OCI-LY7 (cell line): ENCODE results near the gene OSM. TPM values are rescaled to one million over a fixed set of nuclear protein-coding genes. Genes with fewer than 3 reads are reported as not detected.

Experiments
- BruUV-seq: library from RNA; stranded (reverse); fragments of 400-500 nt; replicated peaks from 2 replicates; lab custom pipeline; 2021; lab: Mats Ljungman, UMichigan
- CTCF ChIA-PET: fragments of 300-600 bp; sonication (Branson Sonifier 250); formaldehyde crosslinking; loops from one replicate; lab custom pipeline; 2022; ENCODE audit warnings: antibody characterized with exemption; ENCODE audit not compliant: unreplicated experiment; lab: Charles Lee
- POLR2A ChIA-PET: fragments of 300-600 bp; sonication (Branson Sonifier 250); formaldehyde crosslinking; loops from one replicate; lab custom pipeline; 2022; ENCODE audit warnings: antibody characterized with exemption; lab: Charles Lee
- DNase-seq: peaks from one replicate; pipeline ENCODE4 v3.0.0-alpha.2; 2015; ENCODE audit warnings: low spot score
- H2AFZ ChIP-seq: fragments of 200-600 bp; sonication (generic), shearing (Covaris generic); 2 replicates; pipeline ENCODE4 v1.6.1; 2014; ENCODE audit warnings: mild to moderate bottlenecking, antibody characterized with exemption, low read length, moderate library complexity
- H3K27ac ChIP-seq: fragments of 200-600 bp; sonication (generic); 2 replicates; pipeline ENCODE4 v1.5.1; 2014; ENCODE audit warnings: mixed run types, low read depth, mild to moderate bottlenecking, moderate library complexity, low read length, inconsistent platforms; ENCODE audit not compliant: poor library complexity, severe bottlenecking
- H3K36me3 ChIP-seq: fragments of 200-600 bp; sonication (generic); 2 replicates; pipeline ENCODE4 v1.6.1; 2014; ENCODE audit warnings: mild to moderate bottlenecking, antibody characterized with exemption, low read length, moderate library complexity, mixed read lengths; ENCODE audit not compliant: insufficient read depth
- H3K4me1 ChIP-seq: fragments of 200-600 bp; sonication (generic); 2 replicates; pipeline ENCODE4 v1.5.1; 2014; ENCODE audit warnings: mild to moderate bottlenecking, low read length; ENCODE audit not compliant: insufficient read depth, poor library complexity, severe bottlenecking
- H3K4me2 ChIP-seq: fragments of 200-600 bp; sonication (generic); 2 replicates; pipeline ENCODE4 v1.6.1; 2014; ENCODE audit warnings: mild to moderate bottlenecking, low read length
- H3K4me3 ChIP-seq: fragments of 200-600 bp; sonication (generic); 2 replicates; pipeline ENCODE4 v1.5.1; 2014; ENCODE audit warnings: mild to moderate bottlenecking, low read depth, low read length; ENCODE audit not compliant: poor library complexity, severe bottlenecking
- H3K79me2 ChIP-seq: fragments of 200-600 bp; sonication (generic); 2 replicates; pipeline ENCODE4 v1.6.1; 2016; ENCODE audit warnings: low read depth, mild to moderate bottlenecking, low read length, moderate library complexity, mixed read lengths; ENCODE audit not compliant: insufficient read depth
- H3K9me2 ChIP-seq: fragments of 200-600 bp; sonication (generic); 2 replicates; pipeline ENCODE4 v1.6.1; 2016; ENCODE audit warnings: mild to moderate bottlenecking, low read length, mixed read lengths; ENCODE audit not compliant: insufficient read depth
- H3K9me3 ChIP-seq: fragments of 200-600 bp; sonication (generic); 2 replicates; pipeline ENCODE4 v1.6.1; 2014; ENCODE audit warnings: mild to moderate bottlenecking, mixed run types, low read length, mixed read lengths
- H4K20me1 ChIP-seq: fragments of 200-600 bp; sonication (generic); 2 replicates; pipeline ENCODE4 v1.6.1; 2014; ENCODE audit warnings: mild to moderate bottlenecking, antibody characterized with exemption, low read length, moderate library complexity, mixed read lengths; ENCODE audit not compliant: insufficient read depth
- EZH2phosphoT487 ChIP-seq: fragments of 200-600 bp; sonication (generic); IDR thresholded peaks from 2 replicates; pipeline ENCODE4 v1.6.1; 2018; ENCODE audit warnings: low read depth, borderline replicate concordance, mild to moderate bottlenecking, mixed run types, antibody characterized with exemption, low read length, moderate library complexity, mixed read lengths
- intact Hi-C: fragments of 100-400 bp; cut with micrococcal nuclease; formaldehyde crosslinking; loops from one replicate; pipeline ENCODE4 v1.10.0; 2022; ENCODE audit not compliant: unreplicated experiment
- total RNA-seq, 2 experiments: library from RNA; depleted of rRNA in 1 of 2; stranded (reverse); fragments of >200 nt in 1 of 2; shearing (Covaris generic) in 1 of 2; gene quantifications; 2 replicates each; pipeline ENCODE4 v1.2.3, GENCODE V29; 2014 to 2022
- TF ChIP-seq, protein P1 (sequence below): fragments of 200-600 bp; sonication (generic); conservative IDR thresholded peaks from 2 replicates; pipeline ENCODE4 v1.5.1; 2014; ENCODE audit warnings: mild to moderate bottlenecking, antibody characterized with exemption, low read length, moderate library complexity, mixed read lengths

The OSM gene
- total RNA-seq, 2 experiments from 2014 or later = 0.91 TPM; not detected in 1

DNA sequence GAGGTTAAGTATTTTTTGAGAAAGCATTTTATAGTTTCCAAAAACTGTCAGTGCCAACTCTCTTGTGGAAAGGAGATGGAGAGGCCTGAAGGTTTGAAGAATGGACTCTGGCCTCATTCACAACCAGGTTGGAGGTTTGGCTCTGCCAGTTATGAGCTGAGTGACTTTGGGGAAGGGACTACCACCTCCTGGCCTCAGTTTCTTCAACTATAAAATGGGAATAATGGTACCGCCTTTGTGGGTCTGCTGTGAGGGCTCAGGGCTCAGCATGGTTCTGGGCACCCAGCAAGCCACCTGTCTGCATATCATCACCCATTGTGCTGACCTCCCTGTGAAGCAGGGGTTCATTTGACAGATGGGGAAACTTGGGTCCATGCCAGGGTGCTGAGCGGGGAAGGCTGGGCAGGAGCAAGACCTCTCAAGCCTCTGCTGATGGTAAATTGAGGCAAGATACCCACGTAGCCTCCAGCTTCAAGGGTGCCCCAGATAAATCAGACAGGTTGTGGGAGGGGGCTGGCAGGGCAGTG lies 16.5 kb downstream of the OSM start:
- BruUV-seq = no TSS peak
- no peaks in the 10 kb centered on the region for H4K20me1 ChIP-seq
- no peaks in the 10 kb centered on the region for H3K36me3 ChIP-seq
- no peak overlapping the region for H2AFZ ChIP-seq
- TF ChIP-seq, protein P1, sequence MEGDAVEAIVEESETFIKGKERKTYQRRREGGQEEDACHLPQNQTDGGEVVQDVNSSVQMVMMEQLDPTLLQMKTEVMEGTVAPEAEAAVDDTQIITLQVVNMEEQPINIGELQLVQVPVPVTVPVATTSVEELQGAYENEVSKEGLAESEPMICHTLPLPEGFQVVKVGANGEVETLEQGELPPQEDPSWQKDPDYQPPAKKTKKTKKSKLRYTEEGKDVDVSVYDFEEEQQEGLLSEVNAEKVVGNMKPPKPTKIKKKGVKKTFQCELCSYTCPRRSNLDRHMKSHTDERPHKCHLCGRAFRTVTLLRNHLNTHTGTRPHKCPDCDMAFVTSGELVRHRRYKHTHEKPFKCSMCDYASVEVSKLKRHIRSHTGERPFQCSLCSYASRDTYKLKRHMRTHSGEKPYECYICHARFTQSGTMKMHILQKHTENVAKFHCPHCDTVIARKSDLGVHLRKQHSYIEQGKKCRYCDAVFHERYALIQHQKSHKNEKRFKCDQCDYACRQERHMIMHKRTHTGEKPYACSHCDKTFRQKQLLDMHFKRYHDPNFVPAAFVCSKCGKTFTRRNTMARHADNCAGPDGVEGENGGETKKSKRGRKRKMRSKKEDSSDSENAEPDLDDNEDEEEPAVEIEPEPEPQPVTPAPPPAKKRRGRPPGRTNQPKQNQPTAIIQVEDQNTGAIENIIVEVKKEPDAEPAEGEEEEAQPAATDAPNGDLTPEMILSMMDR = no peak
- TF ChIP-seq EZH2phosphoT487 = no peak
- no peak overlapping the region for H3K27ac ChIP-seq
- DNase-seq = no peak
- H3K9me2 ChIP-seq = no peaks in the 10 kb centered on the region
- H3K4me1 ChIP-seq = no peaks in the 10 kb centered on the region
- intact Hi-C loops = no loop called here
- no peak overlapping the region for H3K4me3 ChIP-seq
- CTCF ChIA-PET = interaction anchor here (0.9 kb wide), 1 partner anchor 20 kb away, joined by 3 read pairs; no protein-coding TSS in a partner anchor
- POLR2A ChIA-PET = interaction anchor here (0.7 kb wide), 1 partner anchor 73 kb away, joined by 3 read pairs; no protein-coding TSS in a partner anchor
- H3K79me2 ChIP-seq = no peaks in the 10 kb centered on the region
- no peaks in the 10 kb centered on the region for H3K9me3 ChIP-seq
- no peak overlapping the region for H3K4me2 ChIP-seq

DNA sequence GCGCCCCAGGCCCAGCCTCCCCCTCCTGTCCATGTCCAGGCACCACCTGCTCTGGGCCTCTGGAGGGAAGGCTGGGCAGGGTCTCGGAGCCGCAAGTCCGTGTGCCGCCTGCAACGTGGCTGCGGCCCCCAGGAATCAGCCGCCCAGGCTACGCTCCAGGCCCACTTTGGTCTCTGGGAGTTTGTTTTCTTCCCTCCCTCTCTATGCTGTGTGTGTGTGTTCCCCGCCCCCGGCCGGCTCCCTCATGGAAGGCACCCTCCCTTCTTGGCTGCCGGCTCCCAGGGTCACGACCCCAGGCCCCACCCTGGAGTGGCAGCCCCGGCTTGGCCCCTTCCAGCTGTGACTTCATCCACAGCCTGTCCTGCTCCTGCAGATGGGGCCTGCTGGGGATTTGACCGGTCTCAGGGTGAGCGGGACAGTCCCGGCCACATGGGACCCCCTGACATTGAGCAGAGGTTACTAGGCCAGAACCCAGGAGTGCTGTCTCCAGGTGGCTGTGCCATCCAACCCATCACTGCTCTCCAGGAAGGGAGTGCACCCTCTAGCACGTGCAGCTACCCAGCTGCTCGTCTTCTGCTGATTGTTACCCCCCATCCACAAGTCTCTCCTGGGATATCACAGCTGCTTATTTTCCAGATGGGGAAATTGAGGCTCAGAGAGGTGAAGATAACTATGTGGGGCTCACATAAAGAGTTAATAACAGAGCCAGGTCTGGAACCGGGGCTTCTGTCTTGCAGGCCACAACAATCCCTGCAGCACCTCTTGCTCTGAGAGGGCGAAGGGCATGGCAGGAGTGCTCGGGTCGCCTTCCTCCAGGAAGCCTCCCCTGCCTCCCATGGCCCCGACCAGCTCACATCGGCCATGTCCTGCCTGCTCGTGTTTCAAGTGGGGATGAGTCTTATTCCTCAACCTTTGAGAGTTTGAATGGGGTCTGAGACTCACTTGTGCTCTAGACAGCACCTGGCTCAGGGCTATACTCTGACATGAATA lies 17.3 kb downstream of the OSM start:
- no peak overlapping the region for H3K4me3 ChIP-seq
- TF ChIP-seq EZH2phosphoT487 = no peak
- TF ChIP-seq, protein P1 = no peak
- CTCF ChIA-PET = no interaction called here
- no peaks in the 10 kb centered on the region for H4K20me1 ChIP-seq
- H2AFZ ChIP-seq = no peak overlapping the region
- no peaks in the 10 kb centered on the region for H3K79me2 ChIP-seq
- intact Hi-C loops = no loop called here
- H3K36me3 ChIP-seq = no peaks in the 10 kb centered on the region
- BruUV-seq = no TSS peak
- no peaks in the 10 kb centered on the region for H3K4me1 ChIP-seq
- H3K9me3 ChIP-seq = no peaks in the 10 kb centered on the region
- no peak overlapping the region for H3K27ac ChIP-seq
- H3K9me2 ChIP-seq = no peaks in the 10 kb centered on the region
- no peak for DNase-seq
- POLR2A ChIA-PET = interaction anchor here (0.7 kb wide), 1 partner anchor 72 kb away, joined by 3 read pairs; no protein-coding TSS in a partner anchor
- H3K4me2 ChIP-seq = no peak overlapping the region
